HepG2 (cell line): ENCODE results near the gene NUDT6. TPM values are rescaled to one million over a fixed set of nuclear protein-coding genes. Genes with fewer than 3 reads are reported as not detected.

Experiments
- ATAC-seq: fragments of 200-7000 bp; cut with Tn5 transposase; 3 replicates; pipeline ENCODE4 v1.9.1; 2020; ENCODE audit warnings: mild to moderate bottlenecking, moderate library complexity
- BruUV-seq: library from RNA; stranded (reverse); fragments of 400-500 nt; replicated peaks from 2 replicates; lab custom pipeline; 2021; lab: Mats Ljungman, UMichigan
- CTCF ChIA-PET: fragments of 300-600 bp; formaldehyde crosslinking; extraction: SDS; loops from one replicate; lab custom pipeline; 2021; ENCODE audit warnings: low total read pairs, inconsistent platforms, low intra/inter-chr PET ratio; lab: Yijun Ruan, JAX
- POLR2A ChIA-PET: fragments of 350-600 bp; sonication (Branson Sonifier 250); formaldehyde crosslinking; loops from one replicate; lab custom pipeline; 2020; ENCODE audit warnings: antibody characterized with exemption, inconsistent platforms; lab: Yijun Ruan, JAX
- DNase-seq: peaks from one replicate; pipeline ENCODE4 v3.0.0-alpha.2; 2015; ENCODE audit warnings: low spot score
- FAIRE-seq: peaks from 3 replicates; lab custom pipeline; 2011; peaks lifted over from hg19 to GRCh38; lab: Jason Lieb, UNC
- H2AFZ ChIP-seq: one replicate; pipeline ENCODE4 v1.6.1; 2011; ENCODE audit warnings: low read length, inconsistent platforms
- H3K27ac ChIP-seq: fragments of 300-600 bp; 3 replicates; pipeline ENCODE4 v1.8.0; 2011; ENCODE audit warnings: mixed run types, mild to moderate bottlenecking, mixed read lengths, low read length, inconsistent platforms; ENCODE audit not compliant: insufficient read depth; ENCODE audit errors: extremely low read length
- H3K27me3 ChIP-seq, 2 experiments: fragments of 200-600 bp in 1 of 2; 2 replicates in 1 of 2; 3 replicates in 1 of 2; pipeline versions ENCODE4 v1.6.0 to v1.8.0; 2011; ENCODE audit warnings: low read length in 2 of 2, mild to moderate bottlenecking in 2 of 2, moderate library complexity in 2 of 2, inconsistent platforms in 1 of 2; ENCODE audit not compliant: insufficient read depth in 2 of 2, control insufficient read depth in 1 of 2
- H3K36me3 ChIP-seq, 2 experiments: fragments of 200-600 bp in 1 of 2; replicated peaks in 1 of 2; 2 replicates in 1 of 2; 3 replicates in 1 of 2; pipeline versions ENCODE4 v1.5.1 to v1.8.0; 2011; ENCODE audit warnings: low read length in 2 of 2, inconsistent platforms in 1 of 2; ENCODE audit not compliant: insufficient read depth in 2 of 2, control insufficient read depth in 1 of 2
- H3K4me1 ChIP-seq: 2 replicates; pipeline ENCODE4 v1.5.1; 2012; ENCODE audit warnings: low read length, inconsistent platforms; ENCODE audit not compliant: insufficient read depth
- H3K4me2 ChIP-seq: 2 replicates; pipeline ENCODE4 v1.6.0; 2011; ENCODE audit warnings: low read depth, low read length, inconsistent platforms
- H3K4me3 ChIP-seq, 3 experiments: fragments of 200-600 bp in 1 of 3; sonication (generic), shearing (Covaris generic) in 1 of 3; replicated peaks in 1 of 3; 2 replicates each; pipeline ENCODE4 v1.5.1; 2011 to 2016; ENCODE audit warnings: low read length in 3 of 3, inconsistent platforms in 2 of 3, low read depth in 2 of 3, mild to moderate bottlenecking in 2 of 3, control low read depth in 1 of 3, mixed read lengths in 1 of 3; ENCODE audit not compliant: insufficient read depth in 1 of 3
- H3K79me2 ChIP-seq: one replicate; pipeline ENCODE4 v1.6.1; 2011; ENCODE audit warnings: low read length, inconsistent platforms; ENCODE audit not compliant: insufficient read depth
- H3K9ac ChIP-seq: 2 replicates; pipeline ENCODE4 v1.6.0; 2011; ENCODE audit warnings: mild to moderate bottlenecking, low read depth, low read length, inconsistent platforms; ENCODE audit not compliant: insufficient read depth
- H3K9me3 ChIP-seq: 2 replicates; pipeline ENCODE4 v1.5.1; 2012; ENCODE audit warnings: mild to moderate bottlenecking, low read length
- H4K20me1 ChIP-seq: 2 replicates; pipeline ENCODE4 v1.6.0; 2011; ENCODE audit warnings: inconsistent platforms, mild to moderate bottlenecking, low read length, moderate library complexity; ENCODE audit not compliant: insufficient read depth
- ARID4A ChIP-seq: sonication (generic); formaldehyde crosslinking; IDR thresholded peaks from 2 replicates; pipeline ENCODE4 v1.5.0; 2020; ENCODE audit warnings: mild to moderate bottlenecking, missing genetic modification reagents, borderline replicate concordance
- CC2D1A ChIP-seq: sonication (generic); formaldehyde crosslinking; IDR thresholded peaks from 2 replicates; pipeline ENCODE4 v1.8.1; 2023; ENCODE audit warnings: mild to moderate bottlenecking, missing genetic modification reagents
- CCAR2 ChIP-seq: fragments of 200-400 bp; formaldehyde crosslinking; optimal IDR thresholded peaks from 2 replicates; pipeline ENCODE3; 2018; ENCODE audit warnings: low read depth, mild to moderate bottlenecking, low read length, moderate library complexity
- CEBPG ChIP-seq: IDR thresholded peaks from 2 replicates; pipeline ENCODE4 v1.6.1; 2016
- MED13 ChIP-seq: sonication (generic); formaldehyde crosslinking; IDR thresholded peaks from 2 replicates; pipeline ENCODE4 v1.5.0; 2020; ENCODE audit warnings: missing genetic modification reagents
- MEIS2 ChIP-seq: sonication (generic); formaldehyde crosslinking; IDR thresholded peaks from 2 replicates; pipeline ENCODE4 v1.9.0; 2021; ENCODE audit warnings: mild to moderate bottlenecking, missing genetic modification reagents
- SOX5 ChIP-seq: IDR thresholded peaks from 2 replicates; pipeline ENCODE4 v1.6.1; 2016; ENCODE audit warnings: borderline replicate concordance
- SOX6 ChIP-seq, 2 experiments: fragments of 450-650 bp in 1 of 2; sonication (generic) in 1 of 2; formaldehyde crosslinking in 1 of 2; IDR thresholded peaks; 2 replicates each; pipeline versions ENCODE4 v1.4.0 to v1.6.1; 2017 to 2020; ENCODE audit warnings: antibody characterized with exemption in 1 of 2, mild to moderate bottlenecking in 1 of 2, missing genetic modification reagents in 1 of 2
- STAG1 ChIP-seq: sonication (generic); formaldehyde crosslinking; IDR thresholded peaks from 2 replicates; pipeline ENCODE4 v1.4.0; 2020; ENCODE audit warnings: missing genetic modification reagents
- SYNCRIP ChIP-seq: fragments of 200-400 bp; formaldehyde crosslinking; IDR thresholded peaks from 2 replicates; pipeline ENCODE4 v1.6.1; 2018; ENCODE audit warnings: mild to moderate bottlenecking, low read depth, low read length; ENCODE audit not compliant: insufficient read depth
- TBL1XR1 ChIP-seq: fragments of 150-350 bp; IDR thresholded peaks from 2 replicates; pipeline ENCODE4 v1.6.1; 2014; ENCODE audit warnings: borderline replicate concordance, low read length; ENCODE audit not compliant: partially characterized antibody
- ZBTB7A ChIP-seq: sonication (generic); formaldehyde crosslinking; IDR thresholded peaks from 2 replicates; pipeline ENCODE4 v1.8.0; 2022; ENCODE audit warnings: mild to moderate bottlenecking, missing genetic modification reagents
- ZNF639 ChIP-seq: conservative IDR thresholded peaks from 2 replicates; pipeline ENCODE4 v1.6.1; 2018; ENCODE audit warnings: missing genetic modification reagents
- ZNF770 ChIP-seq: sonication (generic); formaldehyde crosslinking; IDR thresholded peaks from 2 replicates; pipeline ENCODE4 v1.5.0; 2020; ENCODE audit warnings: mild to moderate bottlenecking, missing genetic modification reagents
- ZNF883 ChIP-seq: sonication (generic); formaldehyde crosslinking; IDR thresholded peaks from 2 replicates; pipeline ENCODE4 v1.5.1; 2020; ENCODE audit warnings: mild to moderate bottlenecking, missing genetic modification reagents; ENCODE audit errors: not compliant biosample characterization
- WGBS: methylation state at CpG from one replicate; pipeline ENCODE4 v1.1.6; 2017; ENCODE audit warnings: low lambda C conversion rate; 5-methylcytosine and 5-hydroxymethylcytosine counted together
- in situ Hi-C: cut with HindIII; loops from 2 replicates; pipeline ENCODE4 v1.10.0; 2017; ENCODE audit warnings: low pct_unique_long_range_greater_than_20kb; ENCODE audit not compliant: extremely low pct_ligation_motif_present
- intact Hi-C: fragments of 100-400 bp; cut with micrococcal nuclease; formaldehyde crosslinking; loops from one replicate; pipeline ENCODE4 v1.10.0; 2022; ENCODE audit not compliant: unreplicated experiment
- polyA plus RNA-seq, 8 experiments: library from polyadenylated mRNA; depleted of rRNA in 3 of 8; stranded (reverse) in 7 of 8; unstranded in 1 of 8; fragments of >200 nt; fragmentation: Illumina TruSeq in 4 of 8; extraction: Trizol in 4 of 8; gene quantifications; 2 replicates each; pipeline versions ENCODE4 v1.2.1 to v1.2.3, GENCODE V29; 2011 to 2016; ENCODE audit warnings: low read depth in 4 of 8, missing spikeins in 1 of 8, mixed read lengths in 1 of 8; ENCODE audit not compliant: insufficient read depth in 1 of 8
- total RNA-seq, 5 experiments: library from RNA; depleted of rRNA; stranded (reverse); fragments of >200 nt; fragmentation: Illumina TruSeq; extraction: Trizol; gene quantifications; 2 replicates each; pipeline ENCODE4 v1.2.3, GENCODE V29; 2016; ENCODE audit warnings: low read depth in 1 of 5

NUDT6 gene
- total and polyA plus RNA-seq, 2 of the 13 experiments (the other 11 are each of a cell fraction or from before 2014, with no cell fraction given): 4.8 to 8.3 TPM

GRCh38 chr4:122911588-122911987 lies 10.8 kb downstream of the NUDT6 start (continued):
- TF ChIP-seq ARID4A (CRISPR knock-in tag) (no peak), STAG1 (CRISPR knock-in tag) (no peak), MED13 (CRISPR knock-in tag) (no peak), SYNCRIP (no peak), ZNF639 (CRISPR knock-in tag) (no peak)

GRCh38 chr4:122909683-122910082 lies 12.7 kb downstream of the NUDT6 start:
- no TSS peak for BruUV-seq
- WGBS: 86% methylated on average over 2 of the region's 2 CpGs
- Histone ChIP-seq H3K4me3 (no peak overlapping the region), H3K9me3 (no peaks in the 10 kb centered on the region), H3K79me2 (no peaks in the 10 kb centered on the region), H3K27me3 (no peaks in the 10 kb centered on the region), H3K4me2 (no peak overlapping the region), H3K4me1 (peaks cover 19% of the 10 kb centered on the region), H2AFZ (no peak overlapping the region), H3K36me3 (no peaks in the 10 kb centered on the region; a peak in 2 of 5 replicates), H4K20me1 (no peaks in the 10 kb centered on the region), H3K27ac (no peak overlapping the region), H3K9ac (no peak overlapping the region)
- ATAC-seq (no peak; the same call in 2 of the 3 replicates), FAIRE-seq (no peak), DNase-seq (peak; percentile 47)
- ChIA-PET CTCF (no interaction called here), POLR2A (no interaction called here)
- in situ Hi-C loops: loop anchor here (10.0 kb wide), 1 partner anchor 305 kb away; no protein-coding TSS in a partner anchor
- intact Hi-C loops: loop anchor here (5.0 kb wide), 1 partner anchor 82 kb away; the partner anchor contains the start of gene FGF2
- no peak for TF ChIP-seq CCAR2
- no peak for TF ChIP-seq ZNF770
- no peak for TF ChIP-seq MEIS2
- TF ChIP-seq SOX6 (IDR thresholded peaks at IDR 0.05): no peak
- TF ChIP-seq SOX6 (CRISPR knock-in tag; IDR thresholded peaks at IDR 0.05): peak; percentile 71; the same call in 1 of the 2 replicates
- no peak for TF ChIP-seq ZBTB7A (CRISPR knock-in tag)
- no peak for TF ChIP-seq TBL1XR1
- peak; percentile 18; the same call in 1 of the 2 replicates for TF ChIP-seq CEBPG (CRISPR knock-in tag)
- no peak for TF ChIP-seq ZNF883 (CRISPR knock-in tag)
- TF ChIP-seq SOX5 (CRISPR knock-in tag): peak; percentile 81
- TF ChIP-seq CC2D1A (CRISPR knock-in tag): no peak
